Esophagus squamous epithelium (tissue), 4 donors: ENCODE results near the gene C1orf226.

Experiments
- POLR2A ChIP-seq, 4 donors: fragments of 450-650 bp; IDR thresholded peaks; one replicate each; pipeline ENCODE4 v1.6.1; 2017; ENCODE audit warnings: antibody characterized with exemption in 4 of 4, mild to moderate bottlenecking in 4 of 4, moderate library complexity in 3 of 4
- TF ChIP-seq, protein P1 (sequence below), 6 experiments: fragments of 450-650 bp in 4 of 6; fragments of 200-600 bp in 2 of 6; sonication (generic) in 2 of 6; IDR thresholded peaks; one replicate each; pipeline ENCODE4 v1.5.1; 2016 to 2019; ENCODE audit warnings: antibody characterized with exemption in 6 of 6, mild to moderate bottlenecking in 4 of 6, moderate library complexity in 4 of 6

DNA sequence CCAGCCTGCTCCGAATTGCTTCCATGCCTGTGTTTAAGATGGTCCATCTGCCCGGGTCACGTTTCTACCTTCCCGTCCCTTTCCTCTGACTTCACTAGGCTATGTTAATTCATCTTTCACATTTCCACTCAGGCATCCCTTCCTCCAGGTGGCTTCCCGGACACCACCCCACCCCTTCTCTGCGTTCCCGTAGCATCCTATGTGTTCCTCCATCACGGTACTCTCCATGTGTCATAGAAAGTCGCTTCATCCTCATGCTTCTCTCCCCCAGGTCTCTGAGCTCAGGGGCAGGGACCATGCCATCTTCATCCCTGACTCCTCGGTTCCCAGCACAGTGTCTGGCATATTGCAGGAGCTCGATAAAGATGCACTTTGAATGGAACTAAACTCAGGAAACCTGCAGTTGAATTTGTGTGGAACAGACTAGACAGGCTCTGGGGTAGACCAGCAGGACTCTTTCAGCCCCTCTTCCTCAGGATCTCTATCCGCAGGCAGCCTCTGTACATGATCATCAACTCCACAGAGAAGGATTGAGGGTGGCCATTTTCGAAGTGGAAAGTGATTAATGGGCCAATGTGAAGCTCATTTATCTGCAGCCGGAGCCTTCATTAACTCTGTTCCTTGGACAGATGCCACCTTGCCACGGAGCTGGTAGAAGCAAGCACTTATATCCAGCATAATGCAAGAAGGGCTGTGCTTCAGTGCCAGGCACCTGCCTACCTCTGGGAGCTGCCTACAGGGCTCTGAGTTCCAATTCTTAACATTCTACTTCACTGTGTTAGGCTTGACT lies 9.1 kb downstream of the C1orf226 start:
- TF ChIP-seq, protein P1, sequence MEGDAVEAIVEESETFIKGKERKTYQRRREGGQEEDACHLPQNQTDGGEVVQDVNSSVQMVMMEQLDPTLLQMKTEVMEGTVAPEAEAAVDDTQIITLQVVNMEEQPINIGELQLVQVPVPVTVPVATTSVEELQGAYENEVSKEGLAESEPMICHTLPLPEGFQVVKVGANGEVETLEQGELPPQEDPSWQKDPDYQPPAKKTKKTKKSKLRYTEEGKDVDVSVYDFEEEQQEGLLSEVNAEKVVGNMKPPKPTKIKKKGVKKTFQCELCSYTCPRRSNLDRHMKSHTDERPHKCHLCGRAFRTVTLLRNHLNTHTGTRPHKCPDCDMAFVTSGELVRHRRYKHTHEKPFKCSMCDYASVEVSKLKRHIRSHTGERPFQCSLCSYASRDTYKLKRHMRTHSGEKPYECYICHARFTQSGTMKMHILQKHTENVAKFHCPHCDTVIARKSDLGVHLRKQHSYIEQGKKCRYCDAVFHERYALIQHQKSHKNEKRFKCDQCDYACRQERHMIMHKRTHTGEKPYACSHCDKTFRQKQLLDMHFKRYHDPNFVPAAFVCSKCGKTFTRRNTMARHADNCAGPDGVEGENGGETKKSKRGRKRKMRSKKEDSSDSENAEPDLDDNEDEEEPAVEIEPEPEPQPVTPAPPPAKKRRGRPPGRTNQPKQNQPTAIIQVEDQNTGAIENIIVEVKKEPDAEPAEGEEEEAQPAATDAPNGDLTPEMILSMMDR (IDR thresholded peaks at IDR 0.05): no peak
- TF ChIP-seq POLR2A (IDR thresholded peaks at IDR 0.05): no peak
